Left ventricle myocardium inferior (tissue), 1 donor: ENCODE data around the gene FES. TPM values are rescaled to one million over a fixed set of nuclear protein-coding genes. Genes with fewer than 3 reads are reported as not detected.

Source experiments
- DNase-seq: peaks from one replicate; pipeline ENCODE4 v3.0.0-alpha.2; 2020
- H3K27ac ChIP-seq: fragments of 200-600 bp; replicated peaks from 2 replicates; pipeline ENCODE4 v1.8.0; 2021
- H3K27me3 ChIP-seq: fragments of 200-600 bp; 2 replicates; pipeline ENCODE4 v1.8.0; 2021; ENCODE audit warnings: low read depth
- H3K36me3 ChIP-seq: fragments of 200-600 bp; 2 replicates; pipeline ENCODE4 v1.8.0; 2021
- H3K4me1 ChIP-seq: fragments of 200-600 bp; 2 replicates; pipeline ENCODE4 v1.8.0; 2021
- H3K4me3 ChIP-seq: fragments of 200-600 bp; 2 replicates; pipeline ENCODE4 v1.8.0; 2021; ENCODE audit warnings: mild to moderate bottlenecking, moderate library complexity
- H3K9me3 ChIP-seq: fragments of 200-600 bp; replicated peaks from 2 replicates; pipeline ENCODE4 v1.8.0; 2021
- intact Hi-C: fragments of 100-400 bp; cut with micrococcal nuclease; formaldehyde crosslinking; loops from one replicate; pipeline ENCODE4 v1.11.0; 2022
- total RNA-seq: library from RNA; stranded (reverse); fragmentation: NEBNext Ultra II Directional; extraction: Animal tissue kit (Norgen Biotek cat#: 25700); gene quantifications from one replicate; pipeline ENCODE4 v1.2.1, GENCODE V29; 2021
- TF ChIP-seq, protein P1 (sequence below): fragments of 200-600 bp; IDR thresholded peaks from 2 replicates; pipeline ENCODE4 v1.8.0; 2021; ENCODE audit warnings: antibody characterized with exemption, mild to moderate bottlenecking, borderline replicate concordance
- donor health status: DM: no; HTN: yes; CAD: no; lungs with severe emphysema.

FES gene
- total RNA-seq, 1 donor from 2014 or later: 11.9 TPM

DNA sequence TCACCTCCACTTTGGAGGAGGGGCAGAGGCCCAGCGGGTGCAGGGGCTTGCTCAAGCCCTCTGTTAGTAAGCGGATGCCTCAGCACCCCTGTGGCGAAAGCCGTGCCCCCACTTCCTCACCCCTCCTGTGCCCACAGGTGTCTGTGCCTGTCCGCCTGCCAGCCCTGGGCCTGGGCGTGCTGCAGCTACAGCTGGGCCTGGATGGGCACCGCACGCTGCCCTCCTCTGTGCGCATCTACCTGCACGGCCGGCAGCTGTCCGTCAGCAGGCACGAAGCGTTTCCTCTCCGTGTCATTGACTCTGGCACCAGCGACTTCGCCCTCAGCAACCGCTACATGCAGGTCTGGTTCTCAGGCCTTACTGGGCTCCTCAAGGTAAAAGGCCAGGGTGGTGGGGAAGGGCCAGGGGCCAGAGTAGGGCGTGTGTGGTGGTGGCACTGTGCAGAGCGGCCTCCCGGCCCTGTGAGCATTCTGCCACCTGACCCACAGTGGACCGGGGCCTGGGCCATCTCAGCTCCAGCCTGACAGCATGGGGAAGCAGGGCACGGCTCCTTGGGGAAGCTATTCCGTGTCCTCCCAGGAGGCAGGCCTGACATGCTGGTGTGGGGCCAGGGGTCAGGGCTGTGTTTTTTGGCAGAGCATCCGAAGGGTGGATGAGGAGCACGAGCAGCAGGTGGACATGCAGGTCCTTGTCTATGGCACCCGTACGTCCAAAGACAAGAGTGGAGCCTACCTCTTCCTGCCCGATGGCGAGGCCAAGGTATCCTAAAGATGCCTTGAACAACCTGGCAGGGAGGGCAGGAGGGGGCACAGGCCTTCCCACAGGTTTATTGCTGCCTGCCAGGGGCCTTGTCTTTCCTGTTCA is 27.8 kb downstream of the FES start:
- Histone ChIP-seq H3K4me1 (peaks cover 58% of the 10 kb centered on the region), H3K4me3 (no peak overlapping the region), H3K36me3 (peaks cover 93% of the 10 kb centered on the region), H3K27ac (no peak overlapping the region), H3K9me3 (no peaks in the 10 kb centered on the region), H3K27me3 (no peaks in the 10 kb centered on the region)
- TF ChIP-seq, protein P1, sequence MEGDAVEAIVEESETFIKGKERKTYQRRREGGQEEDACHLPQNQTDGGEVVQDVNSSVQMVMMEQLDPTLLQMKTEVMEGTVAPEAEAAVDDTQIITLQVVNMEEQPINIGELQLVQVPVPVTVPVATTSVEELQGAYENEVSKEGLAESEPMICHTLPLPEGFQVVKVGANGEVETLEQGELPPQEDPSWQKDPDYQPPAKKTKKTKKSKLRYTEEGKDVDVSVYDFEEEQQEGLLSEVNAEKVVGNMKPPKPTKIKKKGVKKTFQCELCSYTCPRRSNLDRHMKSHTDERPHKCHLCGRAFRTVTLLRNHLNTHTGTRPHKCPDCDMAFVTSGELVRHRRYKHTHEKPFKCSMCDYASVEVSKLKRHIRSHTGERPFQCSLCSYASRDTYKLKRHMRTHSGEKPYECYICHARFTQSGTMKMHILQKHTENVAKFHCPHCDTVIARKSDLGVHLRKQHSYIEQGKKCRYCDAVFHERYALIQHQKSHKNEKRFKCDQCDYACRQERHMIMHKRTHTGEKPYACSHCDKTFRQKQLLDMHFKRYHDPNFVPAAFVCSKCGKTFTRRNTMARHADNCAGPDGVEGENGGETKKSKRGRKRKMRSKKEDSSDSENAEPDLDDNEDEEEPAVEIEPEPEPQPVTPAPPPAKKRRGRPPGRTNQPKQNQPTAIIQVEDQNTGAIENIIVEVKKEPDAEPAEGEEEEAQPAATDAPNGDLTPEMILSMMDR: no peak
- intact Hi-C loops: no loop called here
- DNase-seq: no peak

DNA sequence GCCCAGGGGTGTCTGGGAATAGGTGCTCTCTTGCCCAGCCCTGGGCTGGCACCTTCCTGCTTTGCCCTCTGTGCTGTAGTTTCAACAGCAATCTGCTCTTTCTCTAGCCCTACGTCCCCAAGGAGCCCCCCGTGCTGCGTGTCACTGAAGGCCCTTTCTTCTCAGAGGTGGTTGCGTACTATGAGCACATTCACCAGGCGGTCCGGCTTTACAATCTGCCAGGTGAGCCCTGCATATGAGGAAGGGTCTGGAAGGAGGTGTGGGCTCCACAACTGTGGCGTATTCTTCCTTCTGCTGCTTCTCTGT is 28.4 kb downstream of the FES start:
- intact Hi-C loops: no loop called here
- no peak for DNase-seq
- peaks cover 58% of the 10 kb centered on the region for H3K4me1 ChIP-seq

GRCh38 chr15:90913398-90913944 is 29.2 kb downstream of the FES start:
- H3K9me3 ChIP-seq: no peaks in the 10 kb centered on the region
- H3K4me3 ChIP-seq: no peak overlapping the region
- DNase-seq: no peak
- H3K36me3 ChIP-seq: peaks cover 98% of the 10 kb centered on the region
- no peaks in the 10 kb centered on the region for H3K27me3 ChIP-seq
- TF ChIP-seq, protein P1: no peak
- H3K27ac ChIP-seq: peak overlapping the region; percentile 91
- intact Hi-C loops: no loop called here
- H3K4me1 ChIP-seq: peaks cover 58% of the 10 kb centered on the region

More for the DNA sequence above, 28.4 kb downstream of the FES start:
- TF ChIP-seq, protein P1: no peak
- no peaks in the 10 kb centered on the region for H3K27me3 ChIP-seq
- H3K4me3 ChIP-seq: no peak overlapping the region
- no peak overlapping the region for H3K27ac ChIP-seq
- peaks cover 93% of the 10 kb centered on the region for H3K36me3 ChIP-seq
- no peaks in the 10 kb centered on the region for H3K9me3 ChIP-seq

GRCh38 chr15:90914305-90915080 is 30.2 kb downstream of the FES start:
- H3K4me3 ChIP-seq: no peak overlapping the region
- intact Hi-C loops: no loop called here
- peaks cover 56% of the 10 kb centered on the region for H3K4me1 ChIP-seq
- no peaks in the 10 kb centered on the region for H3K27me3 ChIP-seq
- TF ChIP-seq, protein P1: no peak
- H3K27ac ChIP-seq: peak overlapping the region; percentile 91
- H3K9me3 ChIP-seq: no peaks in the 10 kb centered on the region
- no peak for DNase-seq
- H3K36me3 ChIP-seq: peaks cover 98% of the 10 kb centered on the region

DNA sequence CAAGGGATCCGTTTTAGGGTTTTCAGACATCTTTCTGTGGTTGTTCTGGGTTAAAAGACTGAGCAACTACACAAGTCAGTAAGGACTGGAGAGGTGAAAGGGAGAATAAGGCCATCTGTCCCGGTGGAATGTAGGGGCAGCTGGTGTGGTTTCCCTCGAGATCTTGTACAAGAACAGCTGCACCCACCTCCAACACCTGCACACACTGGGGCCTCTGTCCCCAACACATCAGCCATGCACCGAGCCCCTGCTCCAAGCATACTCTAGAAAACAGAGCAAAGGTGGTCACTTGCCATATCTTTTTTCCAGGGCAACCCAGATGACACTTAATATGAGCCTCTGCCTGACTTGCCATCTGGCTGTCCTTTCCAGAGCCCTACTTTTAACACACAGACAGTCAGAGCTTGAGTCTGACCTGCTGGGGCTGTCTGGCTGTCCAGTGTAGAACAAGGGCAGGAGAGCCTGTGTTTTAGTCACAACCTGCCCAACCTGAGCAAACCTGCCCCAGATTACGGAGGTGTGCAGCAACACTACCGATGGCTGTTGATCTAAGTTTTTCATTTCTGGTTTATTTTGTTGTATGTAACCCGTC is 31.0 kb downstream of the FES start:
- peaks cover 98% of the 10 kb centered on the region for H3K36me3 ChIP-seq
- H3K27ac ChIP-seq: peak overlapping the region; percentile 91
- intact Hi-C loops: no loop called here
- no peaks in the 10 kb centered on the region for H3K9me3 ChIP-seq
- peak overlapping the region; percentile 57 for H3K4me3 ChIP-seq
- H3K4me1 ChIP-seq: peaks cover 57% of the 10 kb centered on the region
- no peak for DNase-seq
- TF ChIP-seq, protein P1: no peak
- no peaks in the 10 kb centered on the region for H3K27me3 ChIP-seq
